Type B pancreatic cell (in vitro differentiated cells): ENCODE data around the gene OGFR. TPM values are rescaled to one million over a fixed set of nuclear protein-coding genes. Genes with fewer than 3 reads are reported as not detected.

Experiments
- DNase-seq: peaks from one replicate; pipeline ENCODE4 v3.0.0; 2021; ENCODE audit warnings: mixed read lengths; ENCODE audit not compliant: unreplicated experiment; ENCODE audit errors: extremely low spot score
- H3K27ac Mint-ChIP-seq: 2 replicates; pipeline ENCODE4 v1.8.0; 2021; ENCODE audit warnings: mild to moderate bottlenecking, mixed read lengths
- H3K27me3 Mint-ChIP-seq: 2 replicates; pipeline ENCODE4 v1.8.0; 2021; ENCODE audit warnings: mixed read lengths
- H3K36me3 Mint-ChIP-seq: 2 replicates; pipeline ENCODE4 v1.8.0; 2021; ENCODE audit warnings: mixed read lengths
- H3K4me1 Mint-ChIP-seq: one replicate; pipeline ENCODE4 v1.8.0; 2021; ENCODE audit warnings: mixed read lengths; ENCODE audit not compliant: unreplicated experiment
- H3K4me3 Mint-ChIP-seq: 2 replicates; pipeline ENCODE4 v1.8.0; 2021; ENCODE audit warnings: mild to moderate bottlenecking, mixed read lengths
- H3K9me3 Mint-ChIP-seq: 2 replicates; pipeline ENCODE4 v1.8.0; 2021; ENCODE audit warnings: mixed read lengths
- CTCF ChIP-seq: fragments of 200-600 bp; sonication (generic); conservative IDR thresholded peaks from 2 replicates; pipeline ENCODE4 v1.5.0; 2021; ENCODE audit warnings: antibody characterized with exemption, mild to moderate bottlenecking
- total RNA-seq: library from RNA; stranded (reverse); gene quantifications from 2 replicates; pipeline ENCODE4 v1.2.1, GENCODE V29; 2021; ENCODE audit warnings: low replicate concordance

OGFR gene
- total RNA-seq, 1 donor from 2014 or later = 42.8 TPM

- DNase-seq = no peak
- Mint-ChIP-seq H3K27me3 (no peaks in the 10 kb centered on the region), H3K9me3 (no peaks in the 10 kb centered on the region), H3K27ac (no peak overlapping the region), H3K36me3 (no peaks in the 10 kb centered on the region), H3K4me3 (no peak overlapping the region), H3K4me1 (peaks cover 47% of the 10 kb centered on the region)
- TF ChIP-seq CTCF = no peak
Measured at GRCh38 chr20:62770916-62771315, 33.7 kb upstream of the OGFR start.

- no peak overlapping the region for H3K27ac Mint-ChIP-seq
- DNase-seq = no peak
- H3K4me1 Mint-ChIP-seq = peaks cover 44% of the 10 kb centered on the region
- no peaks in the 10 kb centered on the region for H3K27me3 Mint-ChIP-seq
- no peaks in the 10 kb centered on the region for H3K9me3 Mint-ChIP-seq
- no peak for TF ChIP-seq CTCF
- no peaks in the 10 kb centered on the region for H3K36me3 Mint-ChIP-seq
- H3K4me3 Mint-ChIP-seq = no peak overlapping the region
Measured at GRCh38 chr20:62771396-62772102, 33.1 kb upstream of the OGFR start.

- Mint-ChIP-seq H3K36me3 (no peaks in the 10 kb centered on the region), H3K4me3 (no peak overlapping the region), H3K27me3 (no peaks in the 10 kb centered on the region), H3K4me1 (peaks cover 43% of the 10 kb centered on the region), H3K9me3 (no peaks in the 10 kb centered on the region), H3K27ac (peak overlapping the region; percentile 25)
- TF ChIP-seq CTCF = no peak
- DNase-seq = no peak
Measured at GRCh38 chr20:62772103-62772611, 32.5 kb upstream of the OGFR start.

GRCh38 chr20:62772619-62772989 is 32.0 kb upstream of the OGFR start:
- Mint-ChIP-seq H3K27me3 (no peaks in the 10 kb centered on the region), H3K27ac (peak overlapping the region; percentile 25), H3K4me3 (no peak overlapping the region), H3K4me1 (peaks cover 44% of the 10 kb centered on the region), H3K9me3 (no peaks in the 10 kb centered on the region), H3K36me3 (no peaks in the 10 kb centered on the region)
- TF ChIP-seq CTCF = no peak
- DNase-seq = no peak

GRCh38 chr20:62772990-62773844 is 31.4 kb upstream of the OGFR start:
- no peak for TF ChIP-seq CTCF
- H3K9me3 Mint-ChIP-seq = no peaks in the 10 kb centered on the region
- H3K4me3 Mint-ChIP-seq = peak overlapping the region; percentile 68
- no peaks in the 10 kb centered on the region for H3K27me3 Mint-ChIP-seq
- H3K27ac Mint-ChIP-seq = peak overlapping the region; percentile 25
- no peak for DNase-seq
- peaks cover 41% of the 10 kb centered on the region for H3K4me1 Mint-ChIP-seq
- H3K36me3 Mint-ChIP-seq = no peaks in the 10 kb centered on the region
